Measurements from ENCODE around the gene SLIT3. TPM values are rescaled to one million over a fixed set of nuclear protein-coding genes. Genes with fewer than 3 reads are reported as not detected.

The SLIT3 gene
- total RNA-seq, 1 experiment from 2014 or later = 0.92 TPM

- H2BK12ac ChIP-seq (ENCODE audit: insufficient read length, low read depth, low read length) = no peak overlapping the region
- no CpG with 5 or more reads among the region's 9 CpGs for WGBS (ENCODE audit: extremely low coverage, insufficient read length, low lambda C conversion rate)
- no peak overlapping the region for H3K4me2 ChIP-seq (ENCODE audit: insufficient read depth, insufficient read length, low read length)
- no peak overlapping the region for H3K27ac ChIP-seq (ENCODE audit: insufficient read length, low read depth, low read length)
- no peaks in the 10 kb centered on the region; the same call in 1 of the 2 replicates for H3K27me3 ChIP-seq (ENCODE audit: insufficient read depth, low read length)
- no peak overlapping the region for H2BK20ac ChIP-seq (ENCODE audit: low read depth, low read length, poor library complexity, severe bottlenecking)
- no peak overlapping the region for H3K56ac ChIP-seq (ENCODE audit: insufficient read length, low read depth, low read length)
- TF ChIP-seq CTCF (conservative IDR thresholded peaks at IDR 0.05) = no peak
- no peak overlapping the region for H2AK5ac ChIP-seq (ENCODE audit: insufficient read length, low read length)
- H2BK120ac ChIP-seq (ENCODE audit: low read depth, low read length, poor library complexity, severe bottlenecking) = no peak overlapping the region
- Mint-ChIP-seq H3K9me3 (no peaks in the 10 kb centered on the region), H3K4me1 (peaks cover 23 to 25% of the 10 kb centered on the region in 2 experiments), H3K27ac (no peak overlapping the region; a peak in 1 of 7 replicates), H3K36me3 (ENCODE audit: insufficient read depth in 1 of 3, low read depth in 3 of 3) (no peaks in the 10 kb centered on the region), H3K4me3 (no peak overlapping the region), H3K27me3 (ENCODE audit: low read depth) (peaks cover 3% of the 10 kb centered on the region)
- no peak overlapping the region for H4K91ac ChIP-seq (ENCODE audit: insufficient read length, low read depth, low read length)
- H3K9me3 ChIP-seq (ENCODE audit: control insufficient read depth, low read depth, low read length) = no peaks in the 10 kb centered on the region
- H3K79me2 ChIP-seq (ENCODE audit: insufficient read depth, low read length) = no peaks in the 10 kb centered on the region
- no peak for DNase-seq
- no peaks in the 10 kb centered on the region for H3K23me2 ChIP-seq (ENCODE audit: insufficient read length, low read depth, low read length, poor library complexity, severe bottlenecking)
- H2AFZ ChIP-seq (ENCODE audit: low read length) = no peak overlapping the region
- no peak overlapping the region for H3K4ac ChIP-seq (ENCODE audit: low read depth, low read length)
- no peak overlapping the region for H4K8ac ChIP-seq (replicated peaks; ENCODE audit: insufficient read length, low read depth, low read length)
- no peak overlapping the region for H3T11ph ChIP-seq (ENCODE audit: low read length)
- H4K5ac ChIP-seq (ENCODE audit: insufficient read length, low read depth, low read length) = no peak overlapping the region
- H2BK5ac ChIP-seq (ENCODE audit: insufficient read length, low read length) = no peak overlapping the region
- no peak overlapping the region for H2BK15ac ChIP-seq (ENCODE audit: low read depth, low read length)
- peaks cover 4% of the 10 kb centered on the region; the same call in 1 of the 2 replicates for H3K4me1 ChIP-seq (ENCODE audit: insufficient read depth, low read length)
- no peaks in the 10 kb centered on the region for H4K20me1 ChIP-seq (ENCODE audit: control insufficient read depth, insufficient read depth, insufficient read length)
- no peaks in the 10 kb centered on the region for H3K79me1 ChIP-seq (ENCODE audit: insufficient read depth, low read depth, low read length, poor library complexity, severe bottlenecking)
- H3K18ac ChIP-seq (ENCODE audit: insufficient read length, low read depth, low read length) = no peak overlapping the region
- H3K9ac ChIP-seq (ENCODE audit: extremely low read depth, insufficient read length, low read length) = no peak overlapping the region
- no peak overlapping the region for H3K14ac ChIP-seq (ENCODE audit: insufficient read depth, low read length)
- no peak overlapping the region for H3K23ac ChIP-seq (ENCODE audit: insufficient read length, low read depth, low read length)
These were observed 172.3 kb downstream of the SLIT3 start for GRCh38 chr5:169128679-169129078.
